DMS53 (cell line): ENCODE measurements around the gene GNAO1.
"Not testable (repeated sequence)": the region's sequence is repeated elsewhere in the genome, so short reads cannot be mapped to it uniquely, and the experiment has no call there.

ENCODE experiments used
- DNase-seq: peaks from one replicate; lab custom pipeline; 2025; lab: John Stamatoyannopoulos, UW

The GNAO1 gene

DNA sequence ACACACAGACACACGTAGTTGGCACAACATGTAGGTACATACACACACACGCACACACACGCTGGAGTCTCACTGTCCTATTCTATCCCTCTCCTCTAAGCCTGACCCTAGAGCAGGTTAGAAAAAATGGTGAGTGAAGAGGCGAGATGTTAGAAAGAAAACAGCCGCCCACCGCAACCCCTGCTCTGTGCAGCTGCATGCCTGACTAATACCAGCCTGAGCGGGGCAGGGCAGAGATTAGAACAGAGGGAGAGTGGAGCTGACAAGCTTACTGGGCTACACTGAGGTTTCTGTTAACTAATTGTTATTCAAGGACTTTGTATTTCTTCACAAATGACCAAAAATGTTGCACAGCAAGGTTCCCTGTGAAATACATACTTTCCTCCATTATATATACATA lies 174.3 kb downstream of the GNAO1 start:
- no peak for DNase-seq

DNA sequence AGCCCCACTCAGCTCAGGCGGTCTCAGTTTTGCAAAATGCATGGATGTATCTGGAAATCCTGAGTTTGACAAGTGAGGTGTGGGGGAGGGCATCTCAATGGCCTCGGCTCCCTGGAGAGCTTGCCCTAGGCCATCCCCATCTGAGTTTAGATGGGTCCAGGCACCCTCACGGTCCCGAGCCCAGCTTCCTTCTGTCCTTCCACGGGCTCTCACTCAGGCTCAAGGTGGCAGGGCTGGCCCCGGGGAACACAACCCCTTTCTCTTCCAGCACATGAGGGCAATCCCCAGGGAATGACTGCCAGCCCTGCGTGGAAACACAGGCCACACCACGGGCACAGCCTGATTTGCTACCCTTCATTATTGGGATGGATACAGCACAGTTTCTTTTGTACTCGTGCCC lies 175.7 kb downstream of the GNAO1 start:
- DNase-seq: no peak

DNA sequence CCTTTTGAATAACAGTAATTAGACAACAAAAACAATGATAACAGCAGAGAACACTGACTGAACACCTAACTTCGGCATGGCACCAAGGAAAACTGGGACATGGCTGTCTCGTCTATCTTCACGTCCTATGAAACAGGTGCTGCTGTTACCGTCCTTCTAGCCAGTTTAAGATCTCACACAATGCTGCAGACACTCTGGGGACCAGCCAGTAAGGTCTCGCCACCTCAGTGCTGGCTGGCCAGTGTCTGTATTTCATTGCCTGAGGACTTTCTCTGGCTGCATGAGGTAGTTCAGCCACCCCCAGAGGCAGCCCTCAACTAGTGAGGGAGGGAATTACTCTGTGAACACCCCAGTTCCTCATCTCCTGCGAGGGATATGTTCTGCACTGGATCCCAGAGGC lies 176.5 kb downstream of the GNAO1 start:
- DNase-seq: no peak

DNA sequence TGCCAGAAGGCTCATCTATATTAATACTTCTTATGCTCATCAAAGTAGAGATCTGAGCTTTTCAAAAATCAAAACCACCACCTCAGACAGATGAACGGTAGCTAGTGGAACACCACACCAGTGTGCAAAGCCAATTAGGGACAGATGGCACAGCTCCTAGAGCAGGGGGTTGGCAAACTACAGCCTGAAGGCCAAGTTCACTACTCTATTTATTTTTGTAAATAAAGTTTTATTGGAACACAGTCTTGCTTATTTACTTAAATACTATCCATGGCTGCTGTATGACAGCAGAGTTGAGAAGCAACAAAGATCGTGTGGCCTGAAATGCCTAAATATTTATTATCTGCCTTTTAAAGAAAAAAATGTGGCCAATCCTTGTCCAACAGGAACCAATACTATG lies 177.3 kb downstream of the GNAO1 start:
- no peak for DNase-seq

DNA sequence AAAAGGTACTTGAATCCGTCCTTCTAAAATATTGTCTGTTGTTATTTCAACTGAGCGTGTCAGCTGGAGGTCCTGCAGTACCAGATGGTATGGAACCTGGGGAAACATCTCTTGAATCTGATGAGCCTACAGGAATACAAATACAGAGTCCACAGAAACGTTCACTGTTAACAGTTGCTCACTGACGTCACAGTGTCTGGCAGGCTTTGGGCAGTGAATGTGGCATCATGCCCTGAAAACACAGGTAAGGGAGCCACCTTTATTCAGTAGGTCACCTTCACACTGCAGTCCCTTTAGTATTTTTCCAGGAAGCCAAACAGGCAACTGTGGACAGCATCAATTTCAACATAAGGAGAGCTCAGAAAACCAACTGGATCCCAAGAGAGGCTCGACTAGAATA lies 177.9 kb downstream of the GNAO1 start:
- DNase-seq: no peak

DNA sequence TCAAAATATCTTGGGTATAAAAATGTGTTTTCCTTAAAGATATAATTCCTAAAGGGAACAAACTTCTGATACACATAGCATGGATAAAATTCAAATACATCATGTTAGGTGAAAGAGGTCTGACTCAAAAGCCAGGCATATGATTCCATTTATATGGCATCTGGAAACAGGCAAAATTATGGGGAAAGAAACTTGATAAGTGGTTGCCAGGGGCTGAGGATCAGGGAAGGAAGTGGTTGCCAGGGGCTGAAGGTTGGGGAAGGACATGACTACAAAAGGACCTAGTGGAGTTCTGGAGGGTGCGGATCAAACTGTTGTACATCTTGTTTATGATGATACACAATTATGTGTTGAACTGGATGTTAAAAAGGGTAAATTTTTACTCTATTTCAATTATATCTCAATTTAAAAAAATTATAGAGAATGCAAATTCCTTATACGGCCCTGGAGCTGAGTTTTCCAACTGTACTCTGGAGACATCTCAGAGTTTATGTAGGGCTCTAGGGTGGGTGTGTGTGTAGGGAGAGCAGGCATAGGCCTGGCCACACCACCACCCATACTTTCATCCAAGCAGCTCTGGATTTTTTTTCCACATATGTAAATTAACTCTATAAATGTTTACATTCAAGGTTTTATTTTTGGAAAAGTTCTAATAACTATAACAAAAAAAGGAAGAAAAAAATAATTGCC lies 179.0 kb downstream of the GNAO1 start:
- DNase-seq: no peak

DNA sequence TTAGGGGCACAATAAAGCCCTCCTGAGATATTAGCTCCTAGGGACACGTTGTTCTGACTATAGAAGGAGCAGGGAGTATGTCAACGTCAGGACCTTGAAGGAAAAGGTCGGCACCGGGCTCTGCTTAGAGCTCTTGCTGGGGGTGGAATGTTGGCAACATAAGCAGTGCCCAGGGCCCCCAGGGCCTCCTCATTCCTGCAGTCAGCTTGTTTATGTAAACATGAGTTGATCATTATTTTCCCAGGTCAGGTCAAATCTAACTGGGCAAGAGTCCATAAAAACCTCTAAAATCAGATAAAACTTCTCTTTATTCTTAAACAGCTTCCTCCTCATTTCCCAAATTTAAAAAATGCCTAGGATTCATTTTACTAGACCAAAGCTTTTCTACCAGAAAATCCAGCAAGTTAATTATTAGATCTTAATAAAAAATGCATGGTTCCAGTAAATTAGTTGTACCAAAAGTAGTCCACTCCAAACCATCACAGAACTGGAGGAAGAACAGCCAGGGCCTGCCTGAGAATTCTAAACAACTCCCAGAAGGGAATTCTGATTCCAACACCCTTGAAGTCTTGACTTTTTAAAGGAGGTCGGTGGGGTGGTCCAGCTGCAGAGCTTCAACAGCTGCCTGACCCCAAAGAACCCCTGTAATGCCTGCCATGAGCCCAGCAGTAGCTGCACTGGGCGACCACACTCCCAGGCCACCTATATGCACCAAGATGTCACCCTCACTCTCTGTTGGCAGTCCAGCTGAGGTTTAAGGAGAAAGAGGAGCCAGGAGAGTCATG lies 179.8 kb downstream of the GNAO1 start:
- no peak for DNase-seq

DNA sequence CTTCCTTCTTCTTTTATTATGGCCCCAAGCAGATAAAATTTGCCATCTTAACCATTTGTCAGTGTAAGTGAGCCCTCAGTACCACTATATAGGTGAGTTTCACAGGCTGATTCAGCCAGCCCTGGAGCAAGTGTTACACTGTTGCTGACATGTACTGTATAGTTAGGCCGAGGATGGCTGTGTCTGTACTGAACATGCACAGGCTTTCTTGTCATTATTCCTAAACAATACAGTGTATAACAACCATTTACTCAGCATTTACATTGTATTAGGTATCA lies 180.3 kb downstream of the GNAO1 start:
- DNase-seq: no peak

DNA sequence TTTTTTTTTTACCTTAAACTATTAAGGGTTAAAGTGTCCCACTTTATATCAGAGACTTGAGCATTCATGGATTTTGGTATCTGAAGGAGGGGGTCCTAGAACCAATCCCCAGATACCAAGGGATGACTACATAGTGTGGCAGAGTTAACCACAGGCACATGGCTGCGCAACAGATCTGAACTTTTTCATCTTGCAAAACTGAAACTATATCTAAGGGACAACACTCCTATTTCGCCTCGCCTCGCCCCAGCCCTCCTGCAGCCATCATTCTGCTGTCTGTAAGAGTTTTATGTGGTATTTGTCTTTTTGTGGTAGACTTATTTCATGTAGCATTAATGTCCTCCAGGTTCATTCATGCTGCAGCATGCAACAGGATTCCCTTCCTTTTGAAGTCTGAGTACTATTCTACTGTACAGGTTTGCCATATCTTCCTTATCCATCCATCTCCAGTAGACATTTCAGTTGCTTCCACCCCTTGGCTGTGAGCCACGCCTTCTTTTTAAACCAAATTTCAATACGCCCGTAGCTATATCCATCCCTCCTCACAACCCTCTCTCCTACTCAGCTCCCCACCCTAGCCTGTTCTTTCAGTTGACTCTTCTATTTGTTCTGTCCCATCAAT lies 180.8 kb downstream of the GNAO1 start:
- DNase-seq: no peak

DNA sequence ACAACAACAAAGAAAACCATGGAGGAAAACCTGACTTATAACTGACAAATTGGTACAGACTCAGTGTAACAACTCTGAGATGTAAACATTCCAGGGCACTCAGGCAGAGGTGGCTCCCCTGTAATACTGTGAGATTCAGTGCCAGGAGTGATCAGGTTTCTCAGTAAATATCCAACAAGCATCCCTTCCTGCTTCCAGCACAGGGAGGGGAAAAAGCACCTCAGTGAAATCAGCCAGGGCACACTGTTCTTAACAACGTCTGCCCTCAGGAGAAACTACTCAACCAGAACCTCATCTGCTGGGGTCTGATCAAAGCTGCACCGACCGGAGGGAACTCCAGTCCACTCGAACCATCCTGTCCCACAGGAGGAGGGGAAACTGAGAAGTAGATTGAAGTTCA lies 181.7 kb downstream of the GNAO1 start:
- peak; percentile 17 for DNase-seq

DNA sequence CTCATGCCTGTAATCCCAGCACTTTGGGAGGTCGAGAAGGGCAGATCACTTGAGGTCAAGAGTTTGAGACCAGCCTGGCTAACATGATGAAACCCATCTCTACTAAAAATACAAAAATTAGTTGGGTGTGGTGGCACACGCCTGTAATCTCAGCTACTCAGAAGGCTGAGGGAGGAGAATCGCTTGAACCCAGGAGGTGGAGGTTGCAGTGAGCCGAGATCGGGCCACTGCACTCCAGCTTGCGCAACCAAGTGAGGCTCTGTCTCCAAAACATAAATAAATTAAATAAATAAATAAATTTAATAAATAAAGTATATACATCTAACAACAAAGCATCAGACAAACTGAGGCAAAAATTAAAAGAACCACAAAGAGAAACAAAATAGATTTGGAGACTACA lies 184.5 kb downstream of the GNAO1 start:
- DNase-seq: not testable (repeated sequence)

DNA sequence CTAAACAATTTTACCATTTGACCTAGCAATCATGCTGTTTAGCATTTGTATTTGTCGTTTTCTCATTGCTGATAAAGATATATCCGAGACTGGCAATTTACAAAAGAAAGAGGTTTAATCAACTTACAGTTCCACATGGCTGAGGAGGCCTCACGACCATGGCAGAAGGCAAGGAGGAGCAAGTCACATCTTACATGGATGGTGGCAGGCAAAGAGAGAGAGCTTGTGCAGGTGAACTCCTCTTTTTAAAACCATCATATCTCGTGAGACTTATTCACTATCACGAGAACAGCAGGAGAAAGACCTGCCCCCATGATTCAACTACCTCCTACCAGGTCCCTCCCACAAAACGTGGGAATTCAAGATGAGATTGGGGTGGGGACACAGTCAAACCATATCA lies 187.8 kb downstream of the GNAO1 start:
- not testable (repeated sequence) for DNase-seq

DNA sequence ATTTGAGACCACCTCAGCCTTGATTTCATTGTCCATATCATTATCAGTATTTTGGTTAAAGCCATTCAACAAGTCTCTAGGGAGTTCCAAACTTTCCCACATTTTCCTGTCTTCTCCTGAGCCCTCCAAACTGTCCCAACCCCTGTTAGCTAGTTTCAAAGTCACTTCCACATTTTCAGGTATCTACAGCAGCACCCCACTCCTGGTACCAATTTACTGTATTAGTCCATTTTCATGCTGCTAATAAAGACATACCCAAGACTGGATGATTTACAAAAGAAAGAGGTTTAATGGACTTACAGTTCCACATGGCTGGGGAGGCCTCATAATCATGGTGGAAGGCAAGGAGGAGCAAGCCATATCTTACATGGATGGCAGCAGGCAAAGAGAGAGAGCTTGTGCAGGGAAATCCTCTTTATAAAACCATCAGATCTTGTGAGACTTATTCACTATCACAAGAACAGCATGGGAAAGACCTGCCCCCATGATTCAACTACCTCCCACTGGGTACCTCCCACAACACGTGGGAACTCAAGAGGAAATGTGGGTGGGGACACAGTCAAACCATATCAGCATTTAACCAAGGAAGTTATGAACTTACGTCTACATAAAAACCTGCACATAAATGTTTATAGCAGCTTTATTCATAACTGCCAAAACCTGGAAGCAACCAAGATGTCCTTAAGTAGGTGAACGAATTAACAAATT lies 189.6 kb downstream of the GNAO1 start:
- DNase-seq: not testable (repeated sequence)

DNA sequence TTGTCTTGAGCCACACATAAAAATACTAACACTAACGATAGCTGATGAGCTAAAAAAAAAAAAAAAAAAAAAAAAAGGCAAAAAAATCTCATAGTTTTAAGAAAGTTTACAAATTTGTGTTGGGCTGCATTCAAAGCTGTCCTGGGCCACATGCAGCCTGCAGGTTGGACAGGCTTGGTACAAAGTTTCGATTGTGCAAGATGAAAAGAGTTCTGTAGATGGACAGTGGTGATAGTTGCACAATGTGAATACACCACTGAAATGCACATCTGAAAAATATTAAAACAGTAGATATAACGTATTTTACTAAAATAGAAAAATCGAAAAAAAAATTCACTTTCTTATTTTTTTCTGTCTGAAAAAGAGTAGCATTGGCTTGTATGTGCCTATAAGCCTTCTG lies 191.2 kb downstream of the GNAO1 start:
- no peak for DNase-seq

DNA sequence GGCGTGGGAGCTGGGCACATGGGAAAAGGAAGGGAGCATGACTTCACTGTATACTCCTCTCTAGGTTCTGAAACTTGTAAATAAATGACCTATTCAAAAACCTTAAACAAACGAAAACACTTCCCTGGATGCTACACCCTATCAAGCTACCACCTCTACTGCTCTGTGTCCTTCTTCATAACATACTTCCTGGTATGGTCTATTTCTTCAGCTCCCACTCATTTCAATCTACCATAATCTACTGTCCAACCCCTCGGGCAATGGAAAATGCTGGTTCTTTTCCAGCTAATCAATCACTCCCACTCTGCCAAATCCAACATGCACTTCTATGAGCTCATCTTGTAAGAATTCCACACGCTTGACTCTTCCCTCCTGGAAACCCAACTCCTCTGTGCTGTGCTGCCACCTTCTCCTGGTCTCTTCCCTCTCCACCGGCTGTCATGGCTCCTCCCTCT lies 191.6 kb downstream of the GNAO1 start:
- DNase-seq: peak; percentile 22

DNA sequence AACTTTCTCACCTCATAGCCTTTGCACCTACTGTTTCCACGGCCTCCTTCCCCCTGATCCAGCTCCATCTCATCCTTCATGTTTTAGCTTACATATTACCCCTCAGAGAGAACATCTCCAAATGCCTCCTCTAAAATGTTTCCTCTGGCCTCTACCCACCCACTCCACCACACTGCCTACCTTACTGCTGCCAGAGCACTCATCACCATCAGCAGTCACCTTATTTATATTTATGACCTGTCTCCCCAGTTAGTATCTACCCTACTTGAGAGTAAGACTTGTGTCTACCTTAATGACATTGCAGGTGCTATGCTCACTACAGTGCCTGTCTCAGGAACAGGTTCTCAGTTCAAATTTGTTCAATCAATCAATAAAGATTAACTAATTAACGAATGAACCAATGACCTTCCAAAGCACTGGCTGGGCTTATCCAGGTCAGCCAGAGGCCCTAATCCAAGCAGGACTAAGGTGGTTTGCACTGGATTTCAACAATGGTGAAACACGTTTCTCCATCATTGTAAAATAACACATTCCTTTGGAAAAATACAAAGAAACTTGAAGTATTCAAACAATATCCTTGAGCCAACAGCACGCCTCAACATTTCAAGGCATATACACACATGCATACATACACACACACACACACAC lies 192.9 kb downstream of the GNAO1 start:
- no peak for DNase-seq

DNA sequence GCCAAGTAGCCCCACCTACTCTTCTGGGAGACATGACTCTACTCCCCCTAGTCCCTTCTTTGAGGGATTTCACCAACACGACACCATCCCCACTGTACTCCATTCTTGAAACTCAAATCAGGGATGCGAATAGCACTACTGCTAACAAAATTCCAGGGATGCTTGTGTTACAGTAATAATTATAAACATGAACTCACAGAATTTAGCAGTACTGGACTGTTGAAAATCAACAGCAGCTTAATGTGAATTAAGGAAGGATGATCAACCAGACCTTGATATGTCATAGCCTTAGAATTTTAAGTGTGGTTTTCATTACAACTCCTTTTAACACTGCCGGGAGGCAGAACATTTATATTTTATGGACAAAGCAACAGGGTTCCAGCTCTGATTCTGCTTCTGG lies 196.1 kb downstream of the GNAO1 start:
- no peak for DNase-seq

DNA sequence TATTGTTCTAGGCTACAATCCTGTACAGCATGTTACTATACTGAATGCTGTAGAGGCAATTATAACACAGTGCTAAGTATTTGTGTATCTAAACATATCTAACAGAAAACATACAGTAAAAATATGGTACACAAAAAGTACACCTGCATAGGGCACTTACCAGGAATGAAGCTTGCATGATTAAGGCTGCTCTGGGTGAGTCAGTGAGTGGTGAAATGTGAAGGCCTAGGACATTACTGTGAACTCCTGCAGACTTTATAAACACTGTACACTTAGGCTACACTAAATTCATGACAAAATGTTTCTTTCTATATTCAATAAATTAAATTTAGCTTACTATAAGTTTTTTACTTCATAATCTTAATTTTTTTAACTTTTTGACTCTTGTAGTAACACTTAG lies 196.9 kb downstream of the GNAO1 start:
- DNase-seq: no peak

DNA sequence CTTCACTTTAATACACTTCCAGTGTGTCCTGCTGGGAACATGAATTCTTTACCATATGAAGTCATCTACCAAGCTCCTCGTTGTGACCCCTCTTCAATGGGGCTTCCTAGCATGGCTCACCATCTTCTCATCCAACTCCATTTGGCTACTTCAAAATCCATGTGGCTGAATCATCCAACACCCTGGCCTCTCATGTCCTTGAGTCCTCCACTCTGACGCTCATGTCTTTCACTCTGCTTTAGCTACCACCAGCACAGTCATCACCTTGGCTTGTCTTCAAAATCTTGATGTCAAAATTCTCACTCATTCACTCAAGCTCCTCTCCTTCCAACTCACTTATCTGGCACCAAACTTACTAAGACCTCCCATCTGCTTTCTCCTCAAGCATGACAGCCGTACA lies 198.3 kb downstream of the GNAO1 start:
- DNase-seq: no peak

DNA sequence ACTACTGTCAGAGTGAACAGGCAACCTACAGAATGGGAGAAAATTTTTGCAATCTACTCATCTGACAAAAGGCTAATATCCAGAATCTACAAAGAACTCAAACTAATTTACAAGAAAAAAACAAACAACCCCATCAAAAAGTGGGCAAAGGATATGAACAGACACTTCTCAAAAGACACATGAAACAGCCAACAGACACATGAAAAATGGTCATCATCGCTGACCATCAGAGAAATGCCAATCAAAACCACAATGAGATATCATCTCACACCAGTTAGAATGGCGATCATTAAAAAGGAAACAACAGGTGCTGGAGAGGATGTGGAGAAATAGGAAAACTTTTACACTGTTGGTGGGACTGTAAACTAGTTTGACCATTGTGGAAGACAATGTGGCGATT lies 205.4 kb downstream of the GNAO1 start:
- not testable (repeated sequence) for DNase-seq

DNA sequence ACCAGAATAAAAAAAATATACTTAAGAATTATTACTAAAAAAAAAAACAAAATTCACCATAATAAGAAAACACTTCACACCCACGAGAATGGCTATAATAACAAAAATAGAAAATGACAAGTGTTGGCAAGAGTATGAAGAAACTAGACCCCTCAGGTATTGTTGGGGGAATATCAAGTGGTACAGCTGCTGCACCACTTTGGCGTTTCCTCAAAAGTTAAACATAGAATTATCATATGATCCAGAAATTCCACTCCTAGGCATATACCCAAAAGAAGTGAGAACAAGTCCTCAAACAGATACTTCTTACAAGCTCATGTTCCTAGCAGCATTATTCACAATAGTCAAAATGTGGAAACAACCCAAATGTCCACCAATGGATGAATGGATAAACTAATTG lies 207.8 kb downstream of the GNAO1 start:
- DNase-seq: no peak

DNA sequence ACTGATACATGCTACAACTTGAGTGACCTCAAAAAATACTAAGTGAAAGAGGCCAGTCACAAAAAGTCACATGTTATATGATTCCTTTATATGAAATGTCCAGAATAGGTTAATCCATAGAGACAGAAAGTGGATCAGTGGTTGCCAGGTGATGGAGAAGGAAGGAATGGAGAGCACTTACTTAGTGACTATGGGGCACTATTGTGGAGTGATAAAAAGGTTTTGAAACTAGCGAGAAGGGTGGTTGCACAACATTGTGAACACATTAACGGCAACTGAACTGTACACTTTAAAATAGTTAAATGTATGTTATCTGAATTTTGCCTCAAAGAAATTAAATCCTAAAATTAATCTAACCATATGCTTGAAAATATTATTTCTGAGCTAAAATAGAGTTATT lies 208.2 kb downstream of the GNAO1 start:
- DNase-seq: no peak
